ENCODE results near the gene SRC.

The SRC gene

DNA sequence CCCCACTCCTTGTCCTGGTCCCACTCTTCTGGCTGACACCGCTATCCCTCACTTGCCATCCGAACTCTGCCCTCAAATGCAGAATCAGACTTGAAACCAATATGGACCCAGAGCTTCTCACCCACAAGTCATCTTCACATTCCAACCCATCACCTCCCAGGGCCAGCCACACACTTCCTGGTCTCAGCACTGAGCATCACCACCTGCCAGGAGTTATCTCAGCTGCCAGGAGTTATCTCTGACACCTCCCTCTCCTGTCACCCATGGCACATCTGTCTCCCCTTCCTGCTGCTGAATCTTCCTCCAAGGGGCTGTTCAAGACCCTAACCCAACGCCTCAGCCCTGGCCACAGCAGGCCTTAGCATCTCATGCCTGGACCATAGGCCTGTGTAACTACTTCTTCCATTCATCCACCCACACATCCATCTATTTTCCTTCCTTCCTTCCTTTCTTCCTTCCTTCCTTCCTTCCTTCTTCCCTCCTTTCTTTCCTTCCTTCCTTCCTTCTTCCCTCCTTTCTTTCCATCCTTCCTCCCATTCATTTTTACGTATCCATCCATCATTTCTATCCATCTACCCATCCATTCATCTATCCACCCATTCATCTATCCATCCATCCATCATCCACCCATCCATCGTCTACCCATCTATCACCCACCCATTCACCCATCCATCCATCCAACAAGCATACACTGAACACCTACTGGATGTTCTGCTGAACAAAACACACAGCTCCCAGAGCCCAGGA lies 100.5 kb downstream of the SRC start:
- no peak for DNase-seq (ENCODE audit: low read depth)
- TF ChIP-seq, protein P1, sequence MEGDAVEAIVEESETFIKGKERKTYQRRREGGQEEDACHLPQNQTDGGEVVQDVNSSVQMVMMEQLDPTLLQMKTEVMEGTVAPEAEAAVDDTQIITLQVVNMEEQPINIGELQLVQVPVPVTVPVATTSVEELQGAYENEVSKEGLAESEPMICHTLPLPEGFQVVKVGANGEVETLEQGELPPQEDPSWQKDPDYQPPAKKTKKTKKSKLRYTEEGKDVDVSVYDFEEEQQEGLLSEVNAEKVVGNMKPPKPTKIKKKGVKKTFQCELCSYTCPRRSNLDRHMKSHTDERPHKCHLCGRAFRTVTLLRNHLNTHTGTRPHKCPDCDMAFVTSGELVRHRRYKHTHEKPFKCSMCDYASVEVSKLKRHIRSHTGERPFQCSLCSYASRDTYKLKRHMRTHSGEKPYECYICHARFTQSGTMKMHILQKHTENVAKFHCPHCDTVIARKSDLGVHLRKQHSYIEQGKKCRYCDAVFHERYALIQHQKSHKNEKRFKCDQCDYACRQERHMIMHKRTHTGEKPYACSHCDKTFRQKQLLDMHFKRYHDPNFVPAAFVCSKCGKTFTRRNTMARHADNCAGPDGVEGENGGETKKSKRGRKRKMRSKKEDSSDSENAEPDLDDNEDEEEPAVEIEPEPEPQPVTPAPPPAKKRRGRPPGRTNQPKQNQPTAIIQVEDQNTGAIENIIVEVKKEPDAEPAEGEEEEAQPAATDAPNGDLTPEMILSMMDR (IDR thresholded peaks at IDR 0.05; ENCODE audit: control insufficient read depth, insufficient read depth, low read depth, low read length, missing control alignments): no peak
- H3K4me3 ChIP-seq (ENCODE audit: control insufficient read depth, low read depth, low read length): no peak overlapping the region

DNA sequence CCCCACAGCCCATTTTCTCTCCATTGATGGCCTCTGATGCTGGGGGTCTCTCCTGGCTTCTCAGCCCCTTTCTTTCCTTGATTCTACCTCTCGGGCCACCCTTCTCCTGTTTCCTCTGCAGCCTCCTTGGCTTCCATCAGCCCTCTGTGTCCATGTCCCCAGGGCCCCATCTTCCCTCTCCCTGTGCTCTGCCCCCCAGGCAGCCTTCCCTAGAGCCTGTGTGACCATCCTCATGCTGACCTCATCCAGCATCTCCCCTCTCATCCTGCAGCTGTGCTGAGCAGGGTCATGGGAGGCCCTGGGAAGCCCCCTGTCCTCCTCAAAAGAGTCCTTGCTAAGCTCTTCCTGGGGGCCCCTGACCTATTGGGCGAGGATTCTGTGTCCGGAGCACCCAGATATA lies 101.7 kb downstream of the SRC start:
- no peak for DNase-seq (ENCODE audit: low read depth)
- TF ChIP-seq, protein P1 (IDR thresholded peaks at IDR 0.05; ENCODE audit: control insufficient read depth, insufficient read depth, low read depth, low read length, missing control alignments): no peak
- H3K4me3 ChIP-seq (ENCODE audit: control insufficient read depth, low read depth, low read length): no peak overlapping the region

DNA sequence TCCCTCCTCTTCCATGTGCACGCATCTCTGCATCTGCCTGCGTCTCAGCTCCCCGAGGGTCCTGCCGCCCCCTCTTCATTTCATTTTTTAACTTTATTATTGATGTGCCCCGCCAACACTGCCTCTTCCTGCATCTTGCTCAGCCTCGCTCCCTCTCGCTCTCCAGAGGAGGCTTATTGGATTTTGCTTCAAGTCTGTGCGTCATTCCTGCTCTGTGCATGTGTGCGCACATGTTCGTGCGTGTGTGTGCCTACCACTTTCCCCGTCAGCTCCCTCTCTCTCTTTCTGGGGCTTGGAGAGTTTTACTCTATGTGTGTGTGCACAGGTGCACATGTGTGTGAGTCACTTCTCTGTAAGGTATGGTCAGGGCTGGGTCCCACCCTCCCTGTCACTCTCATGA lies 103.3 kb downstream of the SRC start:
- H3K4me3 ChIP-seq (ENCODE audit: control insufficient read depth, low read depth, low read length): no peak overlapping the region
- TF ChIP-seq, protein P1 (IDR thresholded peaks at IDR 0.05; ENCODE audit: control insufficient read depth, insufficient read depth, low read depth, low read length, missing control alignments): no peak
- DNase-seq (ENCODE audit: low read depth): no peak

DNA sequence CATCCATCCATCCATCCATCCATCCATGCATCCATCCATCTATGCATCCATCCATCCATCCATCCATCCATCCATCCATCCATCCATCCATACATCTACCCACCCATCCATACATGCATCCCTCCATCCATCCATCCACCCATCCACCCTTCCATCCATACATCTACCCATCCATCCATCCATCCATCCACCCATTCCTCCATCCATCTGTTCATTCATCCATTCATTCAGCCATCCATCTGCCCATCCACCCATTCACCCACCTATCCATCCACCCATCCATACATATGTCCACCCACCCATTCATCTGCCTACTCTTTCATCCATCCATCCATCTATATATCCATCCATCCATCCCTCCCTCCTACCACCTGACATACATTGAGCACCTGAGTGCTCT lies 104.4 kb downstream of the SRC start:
- DNase-seq (ENCODE audit: low read depth): no peak
- TF ChIP-seq, protein P1 (IDR thresholded peaks at IDR 0.05; ENCODE audit: control insufficient read depth, insufficient read depth, low read depth, low read length, missing control alignments): no peak
- no peak overlapping the region for H3K4me3 ChIP-seq (ENCODE audit: control insufficient read depth, low read depth, low read length)

DNA sequence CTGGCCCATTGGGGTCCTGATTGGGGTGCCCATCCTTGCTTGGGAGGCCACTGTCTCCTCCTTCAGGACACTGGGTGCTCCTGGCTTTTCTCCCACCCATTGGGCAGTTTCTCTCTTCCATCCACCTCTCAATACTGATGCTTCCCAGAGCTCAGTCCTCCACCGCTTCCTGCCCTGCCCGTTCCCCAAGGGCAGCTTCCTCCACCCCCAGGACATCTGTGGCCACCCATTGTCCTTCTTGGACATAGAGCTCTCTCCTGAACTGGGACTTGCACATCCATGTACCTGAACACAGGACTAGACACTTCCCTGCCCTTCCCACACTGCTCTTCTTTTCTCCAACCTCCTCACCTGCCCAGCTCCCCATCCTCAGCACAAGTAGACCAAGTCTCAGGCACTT lies 105.7 kb downstream of the SRC start:
- DNase-seq (ENCODE audit: low read depth): no peak
- H3K4me3 ChIP-seq (ENCODE audit: control insufficient read depth, low read depth, low read length): no peak overlapping the region
- TF ChIP-seq, protein P1 (IDR thresholded peaks at IDR 0.05; ENCODE audit: control insufficient read depth, insufficient read depth, low read depth, low read length, missing control alignments): no peak

DNA sequence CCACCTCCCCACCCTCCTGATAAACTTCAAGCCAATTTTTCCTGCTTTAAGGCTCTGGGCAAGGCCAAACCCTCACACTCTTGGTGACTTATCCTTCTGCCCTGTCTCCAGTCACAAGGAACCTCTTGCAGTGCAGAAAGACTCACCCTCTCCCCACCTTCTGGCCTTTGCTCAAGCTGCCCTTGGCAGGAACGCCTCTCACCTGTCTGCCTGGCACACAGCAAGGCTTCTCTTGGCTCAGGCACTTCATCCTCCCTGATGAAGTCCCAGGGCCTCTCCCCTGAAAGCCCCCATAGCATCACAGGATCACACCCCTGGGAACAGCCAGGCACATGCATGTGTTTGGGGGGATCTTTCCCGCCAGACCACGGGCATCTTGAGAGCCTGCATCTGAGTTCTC lies 106.3 kb downstream of the SRC start:
- no peak for DNase-seq (ENCODE audit: low read depth)
- TF ChIP-seq, protein P1 (IDR thresholded peaks at IDR 0.05; ENCODE audit: control insufficient read depth, insufficient read depth, low read depth, low read length, missing control alignments): no peak
- H3K4me3 ChIP-seq (ENCODE audit: control insufficient read depth, low read depth, low read length): no peak overlapping the region

Data from AG09309 (cell line).